ENCODE data around the gene GTPBP4. TPM values are rescaled to one million over a fixed set of nuclear protein-coding genes. Genes with fewer than 3 reads are reported as not detected.

GTPBP4 gene
- total and polyA plus RNA-seq, 9 of the 15 experiments (the other 6 are each of a cell fraction or from before 2014, with no cell fraction given) = 79.0 to 155 (median 128) TPM

- no peak for TF ChIP-seq ZMIZ1 (IDR thresholded peaks at IDR 0.05; ENCODE audit: low read depth in 2 of 2, low read length in 2 of 2)
- TF ChIP-seq SPI1 (IDR thresholded peaks at IDR 0.05; ENCODE audit: borderline replicate concordance, low read depth, low read length) = no peak
- no peak for TF ChIP-seq CEBPB (tag; IDR thresholded peaks at IDR 0.05)
- TF ChIP-seq PRPF4 (IDR thresholded peaks at IDR 0.05; ENCODE audit: insufficient read depth, low read depth, low read length, poor library complexity, severe bottlenecking) = no peak
- no peak for TF ChIP-seq NR4A1 (CRISPR knock-in tag; IDR thresholded peaks at IDR 0.05)
- no peak for TF ChIP-seq NR4A1 (tag; IDR thresholded peaks at IDR 0.05)
- no peak for TF ChIP-seq NR2C2 (CRISPR knock-in tag; IDR thresholded peaks at IDR 0.05)
- TF ChIP-seq NR2C2 (tag; IDR thresholded peaks at IDR 0.05) = no peak
These were observed 9.2 kb downstream of the GTPBP4 start (continued) for GRCh38 chr10:997266-998022.

All from K562 (cell line).